ENCODE data around the gene SLU7.

DNA sequence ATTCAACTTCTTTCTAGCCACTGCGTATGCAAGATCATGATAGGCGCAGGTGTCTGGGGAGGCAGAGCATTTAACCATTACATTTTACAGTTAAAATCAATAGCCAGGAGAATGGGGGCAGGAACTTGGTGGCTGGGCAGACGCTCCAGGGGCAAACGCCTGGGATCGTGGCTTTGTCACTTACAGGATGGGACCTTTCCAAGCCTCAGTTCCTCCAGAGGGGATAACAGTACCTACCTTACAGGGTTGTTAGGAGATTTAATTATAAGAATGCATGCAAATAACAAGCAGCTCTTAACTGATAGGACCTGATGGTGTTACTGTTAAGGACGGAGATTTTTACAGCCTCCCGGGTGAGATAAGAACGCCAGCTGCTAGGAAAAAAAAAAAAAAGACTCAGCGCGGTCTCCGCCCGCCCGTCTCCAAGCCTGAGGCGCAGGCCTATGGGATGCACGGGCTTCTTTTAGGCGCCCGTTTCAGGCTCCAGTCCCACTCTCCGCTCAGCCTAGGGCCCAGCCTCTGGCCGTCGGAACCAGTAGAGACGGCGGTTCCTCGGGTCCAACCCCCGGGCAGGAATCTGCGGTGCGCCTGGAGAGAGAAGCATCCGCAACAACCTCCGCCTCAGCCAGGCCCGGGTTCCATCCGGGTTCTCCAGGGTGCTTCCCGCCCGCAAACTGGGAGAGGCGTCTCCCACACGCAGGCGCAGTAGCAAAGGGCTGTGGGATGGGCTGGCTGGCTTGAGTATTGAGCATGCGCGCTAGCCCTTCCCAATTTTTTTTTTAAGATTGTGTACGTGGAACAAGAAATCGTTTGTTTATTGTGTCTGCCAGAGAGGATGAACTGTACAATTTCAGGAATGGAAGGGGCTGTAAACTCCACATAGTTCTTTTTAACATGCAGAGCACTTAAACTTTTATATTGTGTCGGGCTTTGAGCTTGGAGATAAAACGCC lies 19.2 kb downstream of the SLU7 start, which contains the start of gene FAM200C:
- TF ChIP-seq POLR2A (IDR thresholded peaks at IDR 0.05; ENCODE audit: low read depth, low read length) = peak; percentile 58
- peak; percentile 69; the same call in 1 of the 2 replicates for TF ChIP-seq POLR2AphosphoS5 (IDR thresholded peaks at IDR 0.05; ENCODE audit: low read depth, low read length)
- TF ChIP-seq TAF1 (IDR thresholded peaks at IDR 0.05; ENCODE audit: low read depth, low read length) = no peak
- 0 out of 2 replicates have a peak, but pooled peaks have one; percentile 13 for TF ChIP-seq SPI1 (IDR thresholded peaks at IDR 0.05; ENCODE audit: low read depth, low read length)
- no peak for TF ChIP-seq PAX5 (IDR thresholded peaks at IDR 0.05; ENCODE audit: insufficient read depth, low read length, severe bottlenecking)
